Activated naive CD4-positive, alpha-beta T cell treated with anti-CD3 and anti-CD28 coated beads, Interleukin-2, amount 10 ng/mL, durations not matched to agents 7 days and 5 days (primary cell): Measurements from ENCODE around the gene THRA.

Experiments
- CTCF ChIA-PET: fragments of 350-600 bp; sonication (Branson Sonifier 250); formaldehyde crosslinking; loops from one replicate; lab custom pipeline; 2021; ENCODE audit warnings: antibody characterized with exemption; lab: Charles Lee
- DNase-seq: peaks from one replicate; pipeline ENCODE4 v3.0.0-alpha.2; 2020
- H3K27ac Mint-ChIP-seq: one replicate; pipeline ENCODE4 v1.8.0; 2021; ENCODE audit warnings: mild to moderate bottlenecking, moderate library complexity, mixed read lengths
- H3K27me3 Mint-ChIP-seq: one replicate; pipeline ENCODE4 v1.8.0; 2021; ENCODE audit warnings: mild to moderate bottlenecking, mixed read lengths
- H3K36me3 Mint-ChIP-seq: one replicate; pipeline ENCODE4 v1.8.0; 2021; ENCODE audit warnings: mixed read lengths
- H3K4me1 Mint-ChIP-seq: one replicate; pipeline ENCODE4 v1.8.0; 2021; ENCODE audit warnings: mixed read lengths
- H3K4me3 Mint-ChIP-seq: one replicate; pipeline ENCODE4 v1.8.0; 2021; ENCODE audit warnings: mild to moderate bottlenecking, moderate library complexity, mixed read lengths
- H3K9me3 Mint-ChIP-seq: one replicate; pipeline ENCODE4 v1.8.0; 2021; ENCODE audit warnings: mixed read lengths

THRA gene

GRCh38 chr17:40107522-40108174 lies 44.9 kb downstream of the THRA start:
- no peak for DNase-seq
- Mint-ChIP-seq H3K4me3 (peak overlapping the region; percentile 29), H3K36me3 (no peaks in the 10 kb centered on the region), H3K4me1 (peaks cover 97% of the 10 kb centered on the region), H3K9me3 (no peaks in the 10 kb centered on the region), H3K27ac (peak overlapping the region; percentile 95), H3K27me3 (peaks cover 43% of the 10 kb centered on the region)
- CTCF ChIA-PET: interaction anchor here (1.4 to 2.3 kb wide), 2 partner anchors 33 to 83 kb away, joined by 4 to 11 read pairs; no protein-coding TSS in a partner anchor

- Mint-ChIP-seq H3K27me3 (peaks cover 37% of the 10 kb centered on the region), H3K4me3 (no peak overlapping the region), H3K27ac (no peak overlapping the region), H3K9me3 (no peaks in the 10 kb centered on the region), H3K4me1 (peaks cover 97% of the 10 kb centered on the region), H3K36me3 (no peaks in the 10 kb centered on the region)
- DNase-seq: peak; percentile 51
- CTCF ChIA-PET: interaction anchor here (0.7 to 6.6 kb wide), 9 partner anchors 10 to 180 kb away, joined by 3 to 95 read pairs (median 6); partner anchors contain the start of genes MED24 and NR1D1
Measured at GRCh38 chr17:40108970-40109824, 46.4 kb downstream of the THRA start.

DNA sequence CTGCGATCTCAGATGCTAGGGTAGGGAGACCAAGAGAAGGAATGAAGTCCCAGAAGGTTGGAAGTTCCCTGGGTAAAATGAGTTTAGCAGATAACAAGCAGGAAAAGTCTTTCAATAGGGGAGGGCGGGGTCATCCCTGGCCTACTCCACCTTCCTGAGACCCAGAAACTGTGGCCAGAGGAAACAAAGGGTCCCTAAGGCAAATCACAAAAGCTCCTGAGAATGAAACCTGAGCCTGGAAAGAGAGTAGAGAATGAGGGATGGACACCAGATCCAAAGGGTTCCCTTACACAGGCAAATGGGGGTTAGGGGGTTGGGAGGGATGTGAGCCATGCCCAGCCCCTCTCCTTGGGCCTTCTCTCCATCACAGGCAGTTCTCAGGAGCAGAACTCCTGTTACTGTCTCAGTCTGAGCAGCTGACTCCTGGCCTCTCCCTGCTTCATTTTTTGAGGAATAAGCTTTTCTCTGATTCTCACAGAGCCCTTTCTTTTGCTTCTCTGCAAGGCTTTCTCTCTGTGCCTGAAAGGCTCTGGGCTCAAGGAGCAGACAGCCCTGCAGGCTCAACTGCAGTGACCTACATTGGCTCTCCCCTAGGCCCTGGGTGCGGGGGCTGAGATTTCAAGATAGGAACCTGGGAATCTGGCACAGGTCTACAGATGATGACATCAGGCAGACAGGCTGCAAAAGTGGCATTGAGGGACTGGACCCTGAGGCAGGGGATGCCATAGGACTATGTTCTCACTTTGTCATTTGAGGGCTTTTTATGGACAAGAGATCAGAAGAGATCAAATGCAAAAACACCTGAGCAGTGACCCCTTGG lies 47.5 kb downstream of the THRA start:
- Mint-ChIP-seq H3K27ac (no peak overlapping the region), H3K27me3 (peaks cover 32% of the 10 kb centered on the region), H3K9me3 (no peaks in the 10 kb centered on the region), H3K4me1 (peaks cover 86% of the 10 kb centered on the region), H3K36me3 (no peaks in the 10 kb centered on the region), H3K4me3 (no peak overlapping the region)
- CTCF ChIA-PET: interaction anchor here (0.7 to 6.6 kb wide), 17 partner anchors 11 to 180 kb away, joined by 3 to 116 read pairs (median 9); partner anchors contain the start of genes CDC6, CSF3, MED24 and NR1D1
- DNase-seq: no peak

DNA sequence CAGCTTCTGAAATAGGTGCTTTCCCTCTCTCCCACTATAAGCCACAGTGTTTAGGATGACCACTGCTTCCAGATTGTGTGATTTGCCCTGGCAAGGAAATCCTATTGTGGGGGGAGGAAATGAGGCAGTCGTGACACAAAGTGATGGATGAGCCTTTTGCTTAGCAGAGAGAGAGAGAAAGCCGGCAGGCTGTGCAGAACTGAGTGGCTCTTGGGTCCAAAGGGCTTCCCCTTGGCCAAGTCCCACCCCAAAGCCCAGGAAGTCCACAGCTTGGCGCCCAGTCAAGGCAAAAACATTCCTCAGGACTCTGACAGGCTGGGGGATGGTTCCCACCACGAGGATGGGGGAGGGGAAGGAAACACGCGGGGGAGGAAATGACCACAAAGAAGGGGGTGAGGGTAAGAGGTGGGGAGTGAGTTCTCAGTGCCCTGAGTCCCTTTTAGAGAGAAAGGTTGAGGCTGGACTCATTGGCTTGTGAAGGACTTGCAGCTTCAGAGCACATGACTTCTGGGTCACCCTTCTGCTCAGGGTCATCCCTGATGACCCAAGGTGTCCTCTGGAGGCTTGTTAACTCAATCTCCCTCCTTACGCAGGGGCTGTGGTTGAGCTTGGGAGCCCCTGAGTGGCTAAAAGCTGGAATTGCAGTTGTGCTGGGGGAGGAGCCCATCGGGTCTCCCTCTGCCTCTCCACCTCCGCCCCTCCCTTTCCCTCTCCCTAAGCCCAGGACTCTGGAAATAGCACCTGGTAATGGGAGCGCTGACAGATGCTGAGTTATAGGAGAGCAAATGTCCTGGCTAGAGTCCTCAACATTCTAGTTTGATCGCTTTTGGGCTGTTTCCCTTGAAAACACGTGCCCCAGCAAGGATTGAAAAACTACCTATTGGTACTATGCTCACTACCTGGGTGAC lies 48.7 kb downstream of the THRA start:
- peaks cover 22% of the 10 kb centered on the region for H3K27me3 Mint-ChIP-seq
- H3K4me1 Mint-ChIP-seq: peaks cover 75% of the 10 kb centered on the region
- H3K27ac Mint-ChIP-seq: peak overlapping the region; percentile 71
- no peaks in the 10 kb centered on the region for H3K9me3 Mint-ChIP-seq
- CTCF ChIA-PET: interaction anchor here (0.6 to 6.6 kb wide), 21 partner anchors 12 to 1564 kb away, joined by 3 to 116 read pairs (median 12); partner anchors contain the start of genes CDC6, CSF3, MSL1 and NR1D1
- H3K4me3 Mint-ChIP-seq: peak overlapping the region; percentile 27
- DNase-seq: peak; percentile 81
- no peaks in the 10 kb centered on the region for H3K36me3 Mint-ChIP-seq

DNA sequence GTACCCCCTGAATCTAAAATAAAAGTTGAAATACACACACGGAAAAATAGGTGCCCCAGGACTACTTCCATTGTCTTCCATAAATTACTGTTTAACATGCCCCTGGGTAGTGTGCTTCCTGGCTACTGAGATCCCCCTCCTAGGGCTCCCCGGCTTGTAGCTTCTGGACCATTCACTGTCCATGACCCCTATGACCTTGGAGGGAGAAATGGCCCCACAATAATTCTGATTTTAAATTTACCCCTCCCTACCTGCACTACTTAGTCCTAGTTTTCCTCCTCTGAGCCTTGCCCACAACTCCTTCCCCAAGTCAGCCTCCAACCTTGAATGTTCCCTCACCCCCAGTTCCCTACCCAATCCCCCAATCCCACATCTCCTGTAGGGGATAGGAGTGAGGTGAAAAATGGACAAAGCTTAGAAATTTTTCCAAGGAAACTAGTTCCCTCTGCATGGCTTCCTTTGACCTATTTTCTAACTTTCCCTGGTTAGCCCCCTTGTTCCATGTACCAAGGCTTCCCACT lies 49.5 kb downstream of the THRA start:
- peak overlapping the region; percentile 71 for H3K27ac Mint-ChIP-seq
- CTCF ChIA-PET: interaction anchor here (0.6 to 6.6 kb wide), 43 partner anchors 11 to 1565 kb away, joined by 3 to 116 read pairs (median 7); partner anchors contain the start of genes CASC3, CDC6, CSF3 and MED24
- H3K4me3 Mint-ChIP-seq: no peak overlapping the region
- peaks cover 17% of the 10 kb centered on the region for H3K27me3 Mint-ChIP-seq
- peaks cover 68% of the 10 kb centered on the region for H3K4me1 Mint-ChIP-seq
- H3K9me3 Mint-ChIP-seq: no peaks in the 10 kb centered on the region
- H3K36me3 Mint-ChIP-seq: no peaks in the 10 kb centered on the region
- no peak for DNase-seq

DNA sequence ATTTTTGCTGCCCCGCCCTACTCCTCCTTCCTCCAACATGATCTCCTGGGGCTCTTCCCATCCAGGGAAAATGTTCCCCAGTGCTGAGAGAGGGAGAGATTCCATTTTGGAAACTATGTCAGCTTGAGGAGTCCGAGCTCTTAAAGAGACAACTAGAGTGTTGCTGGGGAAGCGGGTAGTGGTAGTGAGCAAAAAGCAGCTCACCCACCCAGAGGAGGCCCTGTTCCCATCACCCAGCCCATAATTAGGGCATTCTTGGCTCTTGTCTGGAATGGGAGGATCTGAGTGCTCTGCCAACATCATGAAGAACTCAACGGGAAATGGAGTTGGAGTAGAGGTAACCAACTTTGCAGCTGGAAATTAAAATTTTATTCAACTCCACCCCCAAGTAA lies 49.9 kb downstream of the THRA start:
- no peak overlapping the region for H3K4me3 Mint-ChIP-seq
- H3K36me3 Mint-ChIP-seq: no peaks in the 10 kb centered on the region

DNA sequence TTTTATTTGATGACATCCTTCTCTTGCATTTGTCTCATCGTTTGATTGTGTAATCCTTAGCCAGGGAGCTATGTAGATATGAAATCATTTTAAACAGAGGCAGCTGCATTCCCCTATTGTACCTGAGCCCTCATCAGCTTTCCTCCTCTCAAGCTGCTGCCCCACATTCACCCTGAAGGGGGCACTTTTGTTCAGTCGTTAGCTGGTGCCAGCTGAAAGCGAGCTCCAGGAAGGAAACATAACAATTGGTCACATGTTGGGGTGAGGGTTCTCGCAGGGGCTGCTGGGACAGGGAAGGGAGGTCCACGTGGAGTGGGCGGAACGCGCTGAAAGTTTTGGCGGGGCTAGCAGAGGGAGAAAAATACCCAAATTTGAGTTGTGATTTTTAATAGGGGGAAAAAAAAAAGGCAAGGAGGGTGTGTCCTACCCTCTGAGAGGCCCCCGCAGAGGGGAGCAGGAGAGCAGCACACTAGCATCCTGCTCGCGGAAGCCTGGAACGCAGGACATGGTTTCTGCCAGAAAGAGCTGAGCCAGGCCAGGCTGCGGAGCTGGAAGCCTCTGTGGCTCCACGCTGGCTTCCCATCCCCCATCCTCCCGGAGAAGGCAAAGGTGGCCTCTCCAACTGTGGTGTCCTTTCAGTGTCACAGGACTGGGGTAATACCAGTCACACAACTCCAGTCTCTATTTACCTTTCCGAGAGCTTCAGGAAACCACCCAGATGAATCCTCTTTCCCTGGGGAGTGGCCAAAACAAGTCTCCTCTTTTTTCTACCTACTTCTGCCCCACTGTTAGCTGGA lies 50.5 kb downstream of the THRA start:
- Mint-ChIP-seq H3K4me3 (peak overlapping the region; percentile 84), H3K27me3 (peaks cover 8% of the 10 kb centered on the region), H3K36me3 (no peaks in the 10 kb centered on the region), H3K4me1 (peaks cover 59% of the 10 kb centered on the region), H3K9me3 (no peaks in the 10 kb centered on the region), H3K27ac (peak overlapping the region; percentile 82)
- CTCF ChIA-PET: interaction anchor here (0.7 to 6.6 kb wide), 41 partner anchors 9 to 419 kb away, joined by 3 to 116 read pairs (median 6); partner anchors contain the start of genes CASC3, CDC6, CSF3 and MED24
- peak; percentile 97 for DNase-seq

More for the DNA sequence above, 49.9 kb downstream of the THRA start:
- CTCF ChIA-PET: interaction anchor here (0.7 to 6.6 kb wide), 41 partner anchors 8 to 419 kb away, joined by 3 to 116 read pairs (median 6); partner anchors contain the start of genes CASC3, CDC6, CSF3 and MED24
- peaks cover 13% of the 10 kb centered on the region for H3K27me3 Mint-ChIP-seq
- no peaks in the 10 kb centered on the region for H3K9me3 Mint-ChIP-seq
- peak overlapping the region; percentile 82 for H3K27ac Mint-ChIP-seq
- DNase-seq: no peak
- H3K4me1 Mint-ChIP-seq: peaks cover 64% of the 10 kb centered on the region

- Mint-ChIP-seq H3K4me3 (peak overlapping the region; percentile 84), H3K36me3 (no peaks in the 10 kb centered on the region), H3K4me1 (peaks cover 55% of the 10 kb centered on the region), H3K9me3 (no peaks in the 10 kb centered on the region), H3K27me3 (peaks cover 7% of the 10 kb centered on the region), H3K27ac (peak overlapping the region; percentile 35)
- no peak for DNase-seq
- CTCF ChIA-PET: interaction anchor here (0.8 to 6.6 kb wide), 19 partner anchors 9 to 177 kb away, joined by 3 to 116 read pairs (median 18); partner anchors contain the start of genes CASC3, CDC6, CSF3 and MED24
Measured at GRCh38 chr17:40113907-40114245, 51.1 kb downstream of the THRA start.

DNA sequence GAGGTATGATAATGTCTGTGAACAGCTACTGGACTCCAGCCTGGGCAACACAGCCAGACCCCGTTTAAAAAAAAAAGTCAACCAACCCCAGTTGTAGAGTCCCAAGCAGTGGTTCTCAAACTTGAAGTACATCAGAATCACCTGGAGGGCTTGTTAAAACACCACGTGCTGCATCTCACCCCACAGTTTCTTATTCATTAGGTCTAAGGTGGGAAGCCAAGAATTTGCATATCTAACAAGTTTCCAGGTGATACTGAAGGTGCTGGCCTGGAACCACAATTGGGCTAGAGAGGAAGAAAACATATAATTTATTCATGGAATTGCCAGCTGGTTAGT lies 52.3 kb downstream of the THRA start:
- Mint-ChIP-seq H3K27me3 (peaks cover 7% of the 10 kb centered on the region), H3K36me3 (no peaks in the 10 kb centered on the region), H3K4me1 (peaks cover 43% of the 10 kb centered on the region), H3K27ac (no peak overlapping the region), H3K9me3 (no peaks in the 10 kb centered on the region), H3K4me3 (no peak overlapping the region)
- no peak for DNase-seq
- CTCF ChIA-PET: interaction anchor here (0.7 to 6.6 kb wide), 5 partner anchors 16 to 175 kb away, joined by 3 to 116 read pairs (median 38); partner anchors contain the start of genes CDC6 and NR1D1

- H3K9me3 Mint-ChIP-seq: no peaks in the 10 kb centered on the region
- H3K4me1 Mint-ChIP-seq: peaks cover 37% of the 10 kb centered on the region
- H3K27ac Mint-ChIP-seq: peak within 1 kb of the TSS; percentile 82
- peak; percentile 89 for DNase-seq
- CTCF ChIA-PET: interaction anchor here (0.7 to 3.0 kb wide), 6 partner anchors 9 to 94 kb away, joined by 3 to 34 read pairs (median 4); no protein-coding TSS in a partner anchor
- H3K4me3 Mint-ChIP-seq: peak within 1 kb of the TSS; percentile 83
- H3K36me3 Mint-ChIP-seq: peaks cover 18% of the 10 kb centered on the region
- H3K27me3 Mint-ChIP-seq: peaks cover 3% of the 10 kb centered on the region
Measured at GRCh38 chr17:40121181-40122135, 58.7 kb downstream of the THRA start, which contains the start of gene MSL1. Gene MSL1 (plus strand): TSS chr17:40121971. CDS start chr17:40122613, 642 bp downstream.
